ENCODE results near the gene PLAGL2. TPM values are rescaled to one million over a fixed set of nuclear protein-coding genes. Genes with fewer than 3 reads are reported as not detected.

PLAGL2 gene
- total and polyA plus RNA-seq, 2 donors (not counting 1 experiment from before 2014, with no cell fraction given), result 1.6 to 2.3 TPM

DNA sequence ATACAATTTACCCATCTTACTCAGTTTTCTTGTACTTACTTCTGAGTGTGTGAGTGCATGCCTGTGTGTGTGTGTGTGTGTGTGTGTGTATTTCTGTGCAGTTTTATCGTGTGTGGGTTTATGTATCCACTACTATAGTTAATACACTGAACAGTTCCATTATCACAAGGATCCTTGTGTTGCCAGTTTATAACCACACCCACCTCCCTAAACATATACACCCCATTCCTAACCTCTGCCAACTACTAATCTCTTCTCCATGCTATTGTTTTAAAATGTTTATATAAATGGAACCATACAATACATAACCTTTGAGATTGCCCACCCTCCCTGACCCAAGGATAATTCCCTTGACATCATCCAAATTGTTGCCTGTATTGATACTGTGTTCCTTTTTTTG lies 18.8 kb upstream of the PLAGL2 start:
- Histone ChIP-seq H3K4me3 (replicated peaks in 1 of 4; ENCODE audit: control extremely low read depth in 1 of 4, insufficient read depth in 1 of 4, low read depth in 3 of 4, low read length in 4 of 4) (no peak overlapping the region), H3K4me2 (ENCODE audit: extremely low read depth, insufficient read depth, low read length) (no peak overlapping the region), H4K20me1 (ENCODE audit: control insufficient read depth, extremely low read depth, insufficient read depth, low read length) (no peaks in the 10 kb centered on the region), H2AFZ (ENCODE audit: low read length) (no peak overlapping the region), H3K9me3 (ENCODE audit: control insufficient read depth, insufficient read depth, low read depth, low read length) (no peaks in the 10 kb centered on the region), H3K79me2 (ENCODE audit: control insufficient read depth, insufficient read depth, low read length) (no peaks in the 10 kb centered on the region), H3K27ac (ENCODE audit: insufficient read depth, low read length) (no peak overlapping the region), H3K4me1 (ENCODE audit: control insufficient read depth, extremely low read depth, insufficient read depth, low read length) (no peaks in the 10 kb centered on the region), H3K9ac (ENCODE audit: insufficient read depth, low read length) (no peak overlapping the region), H3K27me3 (ENCODE audit: control insufficient read depth, insufficient read depth, low read length) (no peaks in the 10 kb centered on the region), H3K36me3 (ENCODE audit: control insufficient read depth, insufficient read depth, low read length) (peaks cover 12% of the 10 kb centered on the region)
- DNase-seq (ENCODE audit: low read depth in 2 of 2), result no peak
- TF ChIP-seq, protein P1, sequence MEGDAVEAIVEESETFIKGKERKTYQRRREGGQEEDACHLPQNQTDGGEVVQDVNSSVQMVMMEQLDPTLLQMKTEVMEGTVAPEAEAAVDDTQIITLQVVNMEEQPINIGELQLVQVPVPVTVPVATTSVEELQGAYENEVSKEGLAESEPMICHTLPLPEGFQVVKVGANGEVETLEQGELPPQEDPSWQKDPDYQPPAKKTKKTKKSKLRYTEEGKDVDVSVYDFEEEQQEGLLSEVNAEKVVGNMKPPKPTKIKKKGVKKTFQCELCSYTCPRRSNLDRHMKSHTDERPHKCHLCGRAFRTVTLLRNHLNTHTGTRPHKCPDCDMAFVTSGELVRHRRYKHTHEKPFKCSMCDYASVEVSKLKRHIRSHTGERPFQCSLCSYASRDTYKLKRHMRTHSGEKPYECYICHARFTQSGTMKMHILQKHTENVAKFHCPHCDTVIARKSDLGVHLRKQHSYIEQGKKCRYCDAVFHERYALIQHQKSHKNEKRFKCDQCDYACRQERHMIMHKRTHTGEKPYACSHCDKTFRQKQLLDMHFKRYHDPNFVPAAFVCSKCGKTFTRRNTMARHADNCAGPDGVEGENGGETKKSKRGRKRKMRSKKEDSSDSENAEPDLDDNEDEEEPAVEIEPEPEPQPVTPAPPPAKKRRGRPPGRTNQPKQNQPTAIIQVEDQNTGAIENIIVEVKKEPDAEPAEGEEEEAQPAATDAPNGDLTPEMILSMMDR (conservative IDR thresholded peaks at IDR 0.05 in 1 of 2, IDR thresholded peaks at IDR 0.05 in 1 of 2; ENCODE audit: low read depth in 1 of 2, low read length in 2 of 2), result no peak
- TF ChIP-seq EZH2 (IDR thresholded peaks at IDR 0.05; ENCODE audit: low read length, missing control alignments), result no peak

DNA sequence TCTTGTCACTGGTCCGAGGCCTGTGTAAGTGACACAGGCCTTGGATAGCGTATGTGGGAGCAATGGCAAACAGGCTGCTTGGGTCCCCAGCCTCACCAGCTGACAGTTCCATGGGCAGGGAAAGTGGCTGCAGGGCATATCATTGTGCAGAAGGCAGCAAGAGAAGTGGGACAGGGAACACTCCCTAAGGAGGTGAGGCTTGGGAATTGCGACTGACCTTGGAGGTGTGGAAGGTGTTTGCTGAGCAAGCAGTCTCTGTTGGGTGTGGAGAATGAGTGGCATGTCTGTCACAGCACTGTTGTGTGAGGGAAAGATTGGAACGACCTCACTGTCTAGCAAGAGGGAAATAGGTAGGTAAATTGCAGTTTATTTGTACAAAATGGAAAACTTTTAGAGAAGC lies 16.9 kb upstream of the PLAGL2 start:
- DNase-seq (ENCODE audit: low read depth in 2 of 2), result no peak
- no peaks in the 10 kb centered on the region for H3K4me1 ChIP-seq (ENCODE audit: control insufficient read depth, extremely low read depth, insufficient read depth, low read length)
- TF ChIP-seq EZH2 (IDR thresholded peaks at IDR 0.05; ENCODE audit: low read length, missing control alignments), result no peak
- TF ChIP-seq, protein P1 (conservative IDR thresholded peaks at IDR 0.05 in 1 of 2, IDR thresholded peaks at IDR 0.05 in 1 of 2; ENCODE audit: low read depth in 1 of 2, low read length in 2 of 2), result no peak
- no peak overlapping the region for H3K4me2 ChIP-seq (ENCODE audit: extremely low read depth, insufficient read depth, low read length)
- H3K9me3 ChIP-seq (ENCODE audit: control insufficient read depth, insufficient read depth, low read depth, low read length), result no peaks in the 10 kb centered on the region
- no peak overlapping the region for H3K4me3 ChIP-seq (replicated peaks in 1 of 4; ENCODE audit: control extremely low read depth in 1 of 4, insufficient read depth in 1 of 4, low read depth in 3 of 4, low read length in 4 of 4)
- H3K27me3 ChIP-seq (ENCODE audit: control insufficient read depth, insufficient read depth, low read length), result no peaks in the 10 kb centered on the region
- H3K9ac ChIP-seq (ENCODE audit: insufficient read depth, low read length), result no peak overlapping the region
- peaks cover 7% of the 10 kb centered on the region for H3K36me3 ChIP-seq (ENCODE audit: control insufficient read depth, insufficient read depth, low read length)
- H3K27ac ChIP-seq (ENCODE audit: insufficient read depth, low read length), result no peak overlapping the region
- H3K79me2 ChIP-seq (ENCODE audit: control insufficient read depth, insufficient read depth, low read length), result no peaks in the 10 kb centered on the region
- no peak overlapping the region for H2AFZ ChIP-seq (ENCODE audit: low read length)
- no peaks in the 10 kb centered on the region for H4K20me1 ChIP-seq (ENCODE audit: control insufficient read depth, extremely low read depth, insufficient read depth, low read length)

- no peaks in the 10 kb centered on the region for H4K20me1 ChIP-seq (ENCODE audit: control insufficient read depth, extremely low read depth, insufficient read depth, low read length)
These were observed 10.8 kb upstream of the PLAGL2 start for GRCh38 chr20:32218156-32218900.

More at GRCh38 chr20:32218156-32218900, 10.8 kb upstream of the PLAGL2 start:
- no peak overlapping the region for H2AFZ ChIP-seq (ENCODE audit: low read length)
- no peak overlapping the region for H3K27ac ChIP-seq (ENCODE audit: insufficient read depth, low read length)
- H3K4me3 ChIP-seq (replicated peaks in 1 of 4; ENCODE audit: control extremely low read depth in 1 of 4, insufficient read depth in 1 of 4, low read depth in 3 of 4, low read length in 4 of 4), result no peak overlapping the region
- no peak overlapping the region for H3K9ac ChIP-seq (ENCODE audit: insufficient read depth, low read length)
- no peaks in the 10 kb centered on the region for H3K27me3 ChIP-seq (ENCODE audit: control insufficient read depth, insufficient read depth, low read length)
- H3K79me2 ChIP-seq (ENCODE audit: control insufficient read depth, insufficient read depth, low read length), result no peaks in the 10 kb centered on the region
- no peak for DNase-seq (ENCODE audit: low read depth in 2 of 2)
- no peak overlapping the region for H3K4me2 ChIP-seq (ENCODE audit: extremely low read depth, insufficient read depth, low read length)
- no peaks in the 10 kb centered on the region for H3K9me3 ChIP-seq (ENCODE audit: control insufficient read depth, insufficient read depth, low read depth, low read length)
- H3K36me3 ChIP-seq (ENCODE audit: control insufficient read depth, insufficient read depth, low read length), result peaks cover 3% of the 10 kb centered on the region
- H3K4me1 ChIP-seq (ENCODE audit: control insufficient read depth, extremely low read depth, insufficient read depth, low read length), result no peaks in the 10 kb centered on the region
- TF ChIP-seq, protein P1 (conservative IDR thresholded peaks at IDR 0.05 in 1 of 2, IDR thresholded peaks at IDR 0.05 in 1 of 2; ENCODE audit: low read depth in 1 of 2, low read length in 2 of 2), result no peak
- no peak for TF ChIP-seq EZH2 (IDR thresholded peaks at IDR 0.05; ENCODE audit: low read length, missing control alignments)

Measured in fibroblast of lung (primary cell).